ENCODE measurements around the gene ACTG2.

DNA sequence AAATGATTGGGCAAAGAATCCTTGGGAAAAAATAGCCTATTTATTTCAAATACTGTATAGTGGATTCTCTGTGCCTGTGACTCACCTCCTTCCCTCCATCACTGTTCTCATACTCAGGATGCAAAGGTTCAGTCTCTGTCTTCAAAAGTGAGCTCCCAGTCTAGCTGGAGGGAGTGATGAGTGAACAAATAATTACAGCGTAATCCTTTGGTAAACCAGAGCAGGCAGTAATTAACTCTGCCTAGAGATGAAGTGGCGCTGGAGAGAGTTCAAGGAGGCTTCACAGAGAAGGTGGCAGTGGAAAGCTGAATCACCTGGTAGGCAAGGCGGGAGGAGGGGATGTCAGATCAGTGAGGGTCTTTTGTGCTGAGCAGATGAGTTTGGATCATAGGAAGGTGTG lies 40.4 kb downstream of the ACTG2 start:
- TF ChIP-seq, protein P1, sequence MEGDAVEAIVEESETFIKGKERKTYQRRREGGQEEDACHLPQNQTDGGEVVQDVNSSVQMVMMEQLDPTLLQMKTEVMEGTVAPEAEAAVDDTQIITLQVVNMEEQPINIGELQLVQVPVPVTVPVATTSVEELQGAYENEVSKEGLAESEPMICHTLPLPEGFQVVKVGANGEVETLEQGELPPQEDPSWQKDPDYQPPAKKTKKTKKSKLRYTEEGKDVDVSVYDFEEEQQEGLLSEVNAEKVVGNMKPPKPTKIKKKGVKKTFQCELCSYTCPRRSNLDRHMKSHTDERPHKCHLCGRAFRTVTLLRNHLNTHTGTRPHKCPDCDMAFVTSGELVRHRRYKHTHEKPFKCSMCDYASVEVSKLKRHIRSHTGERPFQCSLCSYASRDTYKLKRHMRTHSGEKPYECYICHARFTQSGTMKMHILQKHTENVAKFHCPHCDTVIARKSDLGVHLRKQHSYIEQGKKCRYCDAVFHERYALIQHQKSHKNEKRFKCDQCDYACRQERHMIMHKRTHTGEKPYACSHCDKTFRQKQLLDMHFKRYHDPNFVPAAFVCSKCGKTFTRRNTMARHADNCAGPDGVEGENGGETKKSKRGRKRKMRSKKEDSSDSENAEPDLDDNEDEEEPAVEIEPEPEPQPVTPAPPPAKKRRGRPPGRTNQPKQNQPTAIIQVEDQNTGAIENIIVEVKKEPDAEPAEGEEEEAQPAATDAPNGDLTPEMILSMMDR (IDR thresholded peaks at IDR 0.05) = no peak
- no peak for TF ChIP-seq ZFX (IDR thresholded peaks at IDR 0.05; ENCODE audit: borderline replicate concordance)
